Uterus (tissue), 2 donors: ENCODE data around the gene NELL2.

Experiments
- CTCF ChIP-seq, 4 experiments: fragments of 200-600 bp in 2 of 4; fragments of 450-650 bp in 2 of 4; sonication (generic) in 2 of 4; IDR thresholded peaks; one replicate each; pipeline ENCODE4 v1.5.1; 2016 to 2019; ENCODE audit warnings: antibody characterized with exemption in 4 of 4, mild to moderate bottlenecking in 2 of 4, moderate library complexity in 1 of 4
- POLR2A ChIP-seq, 2 donors: fragments of 450-650 bp; IDR thresholded peaks; one replicate each; pipeline ENCODE4 v1.6.1; 2016; ENCODE audit warnings: antibody characterized with exemption in 2 of 2, mild to moderate bottlenecking in 1 of 2, moderate library complexity in 1 of 2

- TF ChIP-seq CTCF (IDR thresholded peaks at IDR 0.05) (no peak), POLR2A (IDR thresholded peaks at IDR 0.05) (no peak)
Observed at GRCh38 chr12:44804068-44804467, 72.0 kb downstream of the NELL2 start.
